Measurements from ENCODE around the gene UMAD1.

UMAD1 gene

GRCh38 chr7:7882888-7883287 is 242.3 kb downstream of the UMAD1 start:
- DNase-seq (ENCODE audit: low read depth, low spot score) = no peak

DNA sequence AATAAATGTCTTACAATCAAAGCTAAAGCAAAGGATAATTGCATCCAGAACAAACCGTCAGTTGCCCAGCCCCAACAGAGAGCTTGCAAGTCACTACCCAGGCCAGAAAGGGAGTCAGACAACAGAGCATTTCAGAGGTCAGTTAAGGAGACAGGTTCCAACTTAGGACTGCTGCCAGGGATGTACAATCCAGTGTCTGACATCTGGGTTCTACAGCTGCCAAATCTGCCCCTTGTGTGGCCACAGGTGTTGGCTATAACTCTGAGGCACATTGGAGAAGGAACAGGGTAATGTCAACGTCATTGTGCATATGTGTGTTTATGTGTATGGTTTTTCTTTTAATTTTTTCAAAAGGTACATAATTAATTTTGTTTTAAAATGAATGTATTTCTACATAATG is 242.8 kb downstream of the UMAD1 start:
- no peak for DNase-seq (ENCODE audit: low read depth, low spot score)

- DNase-seq (ENCODE audit: low read depth, low spot score) = no peak
Measured at GRCh38 chr7:7884855-7885254, 244.3 kb downstream of the UMAD1 start.

- no peak for DNase-seq (ENCODE audit: low read depth, low spot score)
Measured at GRCh38 chr7:7889791-7890568, 249.4 kb downstream of the UMAD1 start.

DNA sequence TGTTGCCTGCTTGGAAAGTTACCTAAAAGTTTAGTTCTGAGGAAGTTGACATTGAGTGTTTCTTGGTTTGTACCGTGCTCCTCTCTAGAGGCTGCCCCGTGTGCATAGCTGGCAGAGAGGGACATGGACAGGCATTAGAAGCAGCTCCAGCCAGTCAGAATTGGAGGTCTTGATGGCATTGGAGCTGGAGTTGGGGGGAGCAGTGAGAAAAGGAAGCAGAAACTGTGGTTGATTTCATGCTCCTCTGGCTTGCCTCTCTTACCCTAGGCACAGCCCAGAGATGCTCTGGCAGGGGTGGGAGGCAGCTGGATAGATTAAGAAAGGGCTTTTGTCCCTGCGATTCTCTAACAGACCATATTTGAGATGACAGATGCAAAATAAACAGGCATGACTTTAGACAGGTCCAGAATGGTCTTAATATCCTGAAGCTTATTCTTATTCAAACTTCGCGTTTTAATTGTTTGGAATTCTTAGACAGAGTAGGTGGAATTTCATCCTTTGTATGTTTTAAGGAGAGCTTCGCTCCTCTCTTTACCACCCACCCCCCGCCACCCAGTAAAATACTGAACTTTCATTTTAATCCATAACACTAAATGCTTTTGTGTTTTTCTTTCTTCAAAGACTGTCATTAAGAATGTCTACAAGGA is 254.6 kb downstream of the UMAD1 start:
- DNase-seq (ENCODE audit: low read depth, low spot score) = no peak

DNA sequence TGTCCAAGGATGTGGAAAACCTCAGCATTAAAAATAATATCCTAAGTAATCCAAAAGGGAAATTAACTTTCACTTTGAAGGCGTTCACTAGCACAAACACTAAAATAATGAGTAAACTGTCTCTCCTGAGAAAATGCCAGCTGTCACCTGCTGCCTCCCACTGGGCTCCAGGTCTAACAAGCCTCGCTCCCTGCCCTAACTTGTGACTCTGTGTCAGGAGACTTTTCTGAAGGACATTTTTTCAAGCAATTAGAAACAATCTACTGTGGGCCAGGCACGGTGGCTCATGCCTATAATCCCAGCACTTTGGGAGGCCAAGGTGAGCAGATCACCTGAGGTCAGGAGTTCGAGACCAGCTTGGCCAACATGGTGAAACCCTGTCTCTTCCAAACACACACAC is 255.2 kb downstream of the UMAD1 start:
- DNase-seq (ENCODE audit: low read depth, low spot score) = no peak

- no peak for DNase-seq (ENCODE audit: low read depth, low spot score)
Measured at GRCh38 chr7:7897509-7897908, 257.0 kb downstream of the UMAD1 start.

- no peak for DNase-seq (ENCODE audit: low read depth, low spot score)
Measured at GRCh38 chr7:7897949-7898515, 257.5 kb downstream of the UMAD1 start.

- no peak for DNase-seq (ENCODE audit: low read depth, low spot score)
Measured at GRCh38 chr7:7902845-7903244, 262.3 kb downstream of the UMAD1 start.

DNA sequence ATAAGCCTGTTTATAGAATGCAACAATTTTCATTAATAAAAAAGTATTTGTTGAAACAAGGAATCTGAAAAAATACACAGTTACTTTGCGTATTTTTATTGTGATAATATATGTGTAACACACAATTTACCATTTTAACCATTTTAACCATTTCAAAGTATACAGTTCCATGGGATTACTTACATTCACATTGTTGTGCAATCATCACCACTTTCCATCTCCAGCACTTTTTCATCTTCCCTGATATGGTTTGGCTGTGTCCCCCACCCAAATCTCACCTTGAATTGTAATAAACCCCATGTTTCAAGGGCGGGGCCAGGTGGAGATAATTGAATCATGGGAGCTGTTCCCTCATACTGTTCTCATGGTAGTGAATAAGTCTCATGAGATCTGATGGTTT is 266.8 kb downstream of the UMAD1 start:
- no peak for DNase-seq (ENCODE audit: low read depth, low spot score)

DNA sequence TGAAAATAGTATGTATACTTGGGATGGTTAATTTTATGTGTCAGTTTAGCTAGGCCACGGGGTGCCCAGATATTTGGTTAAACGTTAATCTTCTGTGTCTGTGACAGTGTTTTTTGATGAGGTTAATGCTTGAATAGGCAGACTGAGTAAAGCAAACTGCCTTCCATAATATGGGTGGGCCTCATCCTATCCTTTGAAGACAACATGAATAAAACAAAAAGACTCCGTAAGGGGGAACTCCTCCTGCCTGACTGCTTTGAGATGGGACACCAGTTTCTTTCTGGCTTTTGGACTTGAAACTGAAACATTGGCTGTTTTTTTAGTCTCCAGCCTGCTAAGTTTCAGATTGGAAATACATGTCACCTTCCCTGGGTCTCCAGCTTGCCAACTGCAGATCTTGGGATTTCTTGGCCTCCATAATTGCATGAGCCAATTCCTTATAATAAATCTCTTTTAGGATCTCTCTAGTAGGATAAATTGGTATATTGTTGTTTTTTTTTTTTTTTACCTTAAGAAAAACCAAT is 268.1 kb downstream of the UMAD1 start:
- DNase-seq (ENCODE audit: low read depth, low spot score) = no peak

GRCh38 chr7:7909376-7909775 is 268.8 kb downstream of the UMAD1 start:
- no peak for DNase-seq (ENCODE audit: low read depth, low spot score)

DNA sequence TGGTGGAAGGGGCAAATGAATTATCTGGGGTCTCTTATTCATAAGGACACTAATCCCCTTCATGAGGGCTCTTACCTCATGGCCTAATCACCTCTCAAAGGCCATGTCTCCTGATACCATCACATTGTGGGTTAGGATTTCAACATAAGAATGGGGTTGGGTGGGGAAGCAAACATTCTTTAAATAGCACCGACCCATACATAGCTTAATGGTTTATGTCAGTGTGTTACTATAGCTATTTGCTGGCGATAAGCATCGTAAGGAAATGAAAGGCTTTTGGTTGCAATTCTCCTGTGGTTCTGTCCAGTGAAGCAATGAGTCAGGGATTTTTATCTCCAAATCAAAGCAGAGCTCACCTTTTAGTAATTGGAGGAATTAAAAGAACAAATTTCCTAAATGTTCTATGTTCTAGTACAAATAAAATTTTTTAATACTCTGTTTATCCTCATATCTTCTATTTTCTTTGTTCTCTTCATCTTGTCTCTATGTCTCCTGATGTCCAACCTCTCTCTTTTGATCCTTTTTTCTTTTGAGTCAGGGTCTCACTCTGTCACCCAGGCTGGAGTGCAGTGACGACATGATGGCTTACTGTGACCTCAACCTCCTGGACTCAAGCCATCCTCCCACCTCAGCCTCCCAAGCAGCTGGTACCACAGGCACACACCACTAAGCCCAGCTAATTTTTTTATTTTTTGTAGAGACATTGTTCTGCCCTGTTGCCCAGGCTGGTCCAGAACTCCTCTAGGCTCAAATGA is 271.0 kb downstream of the UMAD1 start:
- peak; percentile 75 for DNase-seq (ENCODE audit: low read depth, low spot score)

DNA sequence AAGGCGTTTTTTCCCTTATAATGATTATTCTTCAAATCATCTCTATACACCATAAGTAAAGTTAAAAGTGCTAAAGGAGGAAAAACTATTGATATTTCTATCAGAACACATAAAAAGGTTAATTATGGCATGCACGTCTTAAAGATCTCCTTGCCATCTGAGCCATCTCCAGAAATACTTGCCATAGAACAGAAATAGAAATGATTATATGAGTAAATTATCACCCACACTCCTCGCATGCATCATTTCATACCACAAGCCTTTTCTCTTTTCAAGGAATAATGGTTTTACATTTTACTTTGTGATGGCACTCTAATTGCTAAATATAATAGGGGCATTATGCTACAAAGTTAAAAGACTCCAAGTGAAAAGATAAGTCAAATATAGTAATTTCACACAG is 272.4 kb downstream of the UMAD1 start:
- DNase-seq (ENCODE audit: low read depth, low spot score) = no peak

DNA sequence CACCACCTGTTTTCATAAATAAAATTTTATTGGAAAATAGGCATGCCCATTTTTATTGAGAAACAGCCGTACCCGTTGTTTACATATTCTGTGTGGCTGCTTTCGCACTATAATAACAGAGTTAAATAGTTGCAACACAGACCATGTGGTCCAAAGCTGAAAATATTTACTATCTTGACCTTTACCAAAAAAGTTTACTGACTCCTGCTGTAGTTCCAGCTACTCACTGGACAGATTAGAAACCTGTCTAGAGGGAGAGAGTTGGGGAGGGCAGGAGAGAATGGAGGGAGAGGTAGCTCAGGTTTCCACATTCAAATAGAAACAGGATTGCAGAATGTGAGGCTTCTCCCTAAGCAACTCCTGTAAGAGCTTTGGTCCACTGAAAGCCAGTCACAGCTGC is 273.0 kb downstream of the UMAD1 start:
- peak; percentile 17 for DNase-seq (ENCODE audit: low read depth, low spot score)

GRCh38 chr7:7914547-7914946 is 274.0 kb downstream of the UMAD1 start:
- no peak for DNase-seq (ENCODE audit: low read depth, low spot score)

DNA sequence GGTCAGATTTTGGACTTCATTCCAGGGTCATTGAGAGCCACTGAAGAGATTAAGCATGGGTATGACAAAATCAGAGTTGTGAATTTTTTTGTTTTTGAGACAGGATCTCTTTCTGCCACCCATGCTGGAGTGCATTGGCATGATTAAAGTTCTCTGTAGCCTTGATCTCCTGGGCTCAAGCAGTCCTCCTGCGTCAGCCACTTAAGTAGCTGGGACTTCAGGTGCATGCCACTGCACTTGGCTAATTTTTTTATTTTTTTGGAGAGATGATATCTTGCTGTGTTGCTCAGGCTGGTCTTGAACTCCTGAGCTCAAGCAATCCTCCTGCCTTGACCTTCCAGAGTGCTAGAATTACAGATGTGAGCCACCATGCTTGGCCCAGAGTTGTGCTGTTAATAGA is 275.5 kb downstream of the UMAD1 start:
- no peak for DNase-seq (ENCODE audit: low read depth, low spot score)

DNA sequence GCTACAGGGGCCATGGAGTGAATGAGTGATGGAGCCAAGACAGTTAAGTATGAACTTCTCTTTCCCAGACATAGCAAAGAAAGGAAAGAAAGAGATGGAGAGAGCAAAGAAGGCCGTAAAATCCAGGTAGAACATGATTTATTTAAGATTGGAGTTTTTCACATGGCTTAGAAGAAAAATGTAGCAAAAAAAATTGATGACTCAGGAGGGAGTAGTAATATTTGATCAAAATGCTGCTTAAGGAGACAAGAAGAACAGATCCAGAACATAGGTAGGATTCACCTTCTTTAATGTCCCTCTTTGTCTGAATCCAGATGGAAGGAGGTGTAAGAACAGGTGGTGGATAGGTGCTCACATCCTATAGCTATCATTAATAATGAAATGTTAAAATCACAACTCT is 277.0 kb downstream of the UMAD1 start:
- no peak for DNase-seq (ENCODE audit: low read depth, low spot score)

GRCh38 chr7:7918736-7919448 is 278.3 kb downstream of the UMAD1 start:
- DNase-seq (ENCODE audit: low read depth, low spot score) = no peak

DNA sequence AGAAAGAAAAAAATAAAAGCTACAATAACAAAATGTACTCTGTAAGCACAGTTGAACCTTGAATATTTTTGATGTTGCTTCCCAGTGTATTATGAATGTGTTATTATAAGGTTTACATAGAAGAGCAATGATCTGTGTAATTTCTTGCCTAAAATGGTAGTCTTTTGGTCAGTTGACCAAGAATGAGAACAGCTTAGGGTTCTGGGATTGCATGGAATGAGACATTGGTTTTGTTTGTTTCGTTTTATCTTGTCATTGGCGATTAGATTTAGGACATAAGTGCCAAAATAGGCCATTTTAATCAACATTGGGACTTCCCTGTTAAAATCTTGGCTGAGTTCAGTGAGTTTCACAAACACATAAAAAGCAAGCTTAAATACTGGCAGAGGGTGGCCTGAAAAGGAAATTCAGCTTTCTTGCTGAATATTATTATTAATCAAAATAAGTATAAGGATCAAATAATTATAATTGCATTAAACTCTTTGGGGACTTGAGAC is 278.9 kb downstream of the UMAD1 start:
- DNase-seq (ENCODE audit: low read depth, low spot score) = no peak

- no peak for DNase-seq (ENCODE audit: low read depth, low spot score)
Measured at GRCh38 chr7:7920056-7920455, 279.5 kb downstream of the UMAD1 start.
